ENCODE data around the gene SLC6A3.

- TF ChIP-seq EZH2 (IDR thresholded peaks at IDR 0.05; ENCODE audit: borderline replicate concordance, low read depth, low read length, poor library complexity, severe bottlenecking) = no peak
- no peak for TF ChIP-seq CTCF (conservative IDR thresholded peaks at IDR 0.05; ENCODE audit: low read depth, low read length)
Observed at GRCh38 chr5:1396293-1396816, 48.9 kb downstream of the SLC6A3 start.
